ENCODE results near the gene OR2AE1.
A peak's percentile ranks its signal among the peaks of the same experiment; 100 is the strongest.

Gene OR2AE1

DNA sequence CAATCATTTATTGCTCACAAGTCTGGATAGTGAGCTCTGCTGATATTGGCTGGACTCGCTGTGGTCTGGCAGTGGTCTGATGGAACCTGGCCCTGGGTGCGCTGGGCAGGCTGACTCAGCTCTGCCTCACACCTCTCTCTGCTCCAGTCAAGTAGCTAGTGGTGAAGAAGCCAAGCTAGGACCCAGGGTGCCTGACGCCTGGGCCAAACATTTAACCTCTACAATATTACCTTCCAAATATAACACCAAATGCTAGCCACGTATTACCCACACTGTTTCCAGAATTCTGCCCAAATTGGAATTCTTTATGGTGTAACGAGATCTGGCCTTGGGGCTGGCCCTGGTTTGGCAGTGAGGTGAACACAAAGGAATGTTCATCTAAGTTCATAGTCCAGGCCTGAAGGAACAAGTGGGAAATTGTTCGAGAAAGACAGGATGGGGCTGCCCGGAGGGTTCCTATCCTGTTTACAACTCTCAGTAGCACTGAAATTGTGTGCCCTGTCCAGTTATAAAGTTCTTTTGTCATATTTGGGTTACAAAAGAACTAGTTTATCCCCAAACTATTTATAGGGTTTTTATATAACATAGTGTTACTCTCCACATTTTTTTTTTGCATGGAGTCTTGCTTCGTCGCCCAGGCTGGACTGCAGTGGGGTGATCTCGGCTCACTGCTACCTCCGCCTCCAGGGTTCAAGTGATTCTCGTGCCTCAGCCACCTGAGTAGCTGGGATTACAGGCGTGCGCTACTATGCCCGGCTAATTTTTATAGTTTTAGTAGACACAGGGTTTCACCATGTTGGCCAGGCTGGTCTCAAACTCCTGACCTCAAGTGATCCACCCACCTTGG lies 16.3 kb downstream of the OR2AE1 start:
- peak; percentile 96 for DNase-seq (ENCODE audit: low read depth, low spot score)

DNA sequence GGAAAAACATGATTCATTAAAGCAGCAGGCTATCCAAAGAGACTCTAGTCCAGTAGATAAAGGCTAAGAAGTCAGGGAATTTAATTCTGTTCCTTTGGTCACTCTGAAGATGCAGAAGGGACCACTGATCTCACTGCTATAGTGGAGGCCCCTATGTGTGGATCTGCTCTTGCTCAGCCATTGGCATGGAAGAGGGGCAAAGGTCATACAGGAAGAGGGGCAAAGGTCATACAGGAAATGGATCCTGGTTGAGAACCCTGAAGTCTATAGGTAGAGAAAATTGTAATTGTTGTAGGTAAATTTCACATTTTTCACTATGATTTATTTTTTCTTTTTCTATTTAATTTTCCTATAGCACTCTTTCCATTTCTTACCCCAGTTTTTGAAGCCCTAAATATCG lies 21.6 kb downstream of the OR2AE1 start:
- no peak for DNase-seq (ENCODE audit: low read depth, low spot score)

DNA sequence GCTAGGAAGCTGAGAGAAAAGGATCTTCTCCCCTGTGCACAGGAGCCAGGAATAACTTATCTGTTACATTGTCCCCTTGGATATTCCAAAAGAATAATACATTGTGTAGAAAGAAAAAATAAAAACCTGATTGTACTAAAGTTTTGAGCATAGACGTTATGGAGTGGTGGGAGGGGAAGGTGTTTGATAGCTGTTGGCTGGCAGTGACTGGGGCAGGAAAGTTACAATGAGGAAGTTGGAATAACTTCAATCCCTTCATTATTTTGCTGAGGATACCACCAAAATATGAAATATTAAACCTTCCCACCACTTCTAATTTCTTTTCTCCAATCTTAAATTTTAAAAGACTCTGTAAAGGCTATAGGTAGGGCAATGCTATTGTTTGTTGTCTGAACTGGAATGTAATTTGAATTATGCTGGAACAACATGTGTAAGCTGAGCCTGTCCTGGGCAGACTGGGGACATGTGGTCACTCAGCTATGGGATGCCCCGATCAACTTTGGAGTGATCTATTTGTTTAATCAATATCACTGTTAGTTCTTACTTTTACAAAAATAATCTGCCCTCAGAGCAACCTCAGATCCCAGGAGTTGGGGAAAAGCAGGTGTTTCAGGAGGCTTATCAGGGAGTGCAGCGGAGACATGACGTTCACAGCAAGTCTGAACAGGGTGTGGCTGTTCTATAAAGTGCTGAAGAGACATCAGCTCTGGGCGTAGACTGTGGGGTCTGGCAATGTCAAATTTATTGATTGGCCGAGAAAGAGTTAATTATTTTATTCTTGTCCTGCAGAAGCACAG lies 28.2 kb downstream of the OR2AE1 start:
- no peak for DNase-seq (ENCODE audit: low read depth, low spot score)

DNA sequence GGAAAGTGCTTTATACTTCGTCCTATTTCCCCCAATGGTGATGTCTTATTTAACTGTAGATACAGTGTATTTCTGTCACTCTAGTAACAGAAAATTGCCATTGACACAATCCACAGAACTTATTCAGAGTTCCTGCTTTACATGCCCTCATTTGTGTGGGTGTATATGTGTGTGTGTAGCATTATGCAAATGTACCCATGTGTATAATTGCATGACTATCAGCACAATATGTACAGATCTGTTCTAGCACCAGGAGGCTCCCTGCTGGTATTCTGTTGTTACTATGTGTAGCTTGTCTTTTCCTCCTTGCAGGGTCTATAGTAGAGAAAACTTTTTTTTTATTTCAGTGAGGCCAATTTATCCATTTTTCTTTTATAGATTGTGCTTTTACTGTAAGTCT lies 32.5 kb downstream of the OR2AE1 start:
- DNase-seq (ENCODE audit: low read depth, low spot score), result no peak

GRCh38 chr7:99843808-99844207 lies 33.0 kb downstream of the OR2AE1 start:
- no peak for DNase-seq (ENCODE audit: low read depth, low spot score)

GRCh38 chr7:99842926-99843325 lies 33.9 kb downstream of the OR2AE1 start:
- no peak for DNase-seq (ENCODE audit: low read depth, low spot score)

- no peak for DNase-seq (ENCODE audit: low read depth, low spot score)
These were observed 36.5 kb downstream of the OR2AE1 start for GRCh38 chr7:99840136-99840869.

DNA sequence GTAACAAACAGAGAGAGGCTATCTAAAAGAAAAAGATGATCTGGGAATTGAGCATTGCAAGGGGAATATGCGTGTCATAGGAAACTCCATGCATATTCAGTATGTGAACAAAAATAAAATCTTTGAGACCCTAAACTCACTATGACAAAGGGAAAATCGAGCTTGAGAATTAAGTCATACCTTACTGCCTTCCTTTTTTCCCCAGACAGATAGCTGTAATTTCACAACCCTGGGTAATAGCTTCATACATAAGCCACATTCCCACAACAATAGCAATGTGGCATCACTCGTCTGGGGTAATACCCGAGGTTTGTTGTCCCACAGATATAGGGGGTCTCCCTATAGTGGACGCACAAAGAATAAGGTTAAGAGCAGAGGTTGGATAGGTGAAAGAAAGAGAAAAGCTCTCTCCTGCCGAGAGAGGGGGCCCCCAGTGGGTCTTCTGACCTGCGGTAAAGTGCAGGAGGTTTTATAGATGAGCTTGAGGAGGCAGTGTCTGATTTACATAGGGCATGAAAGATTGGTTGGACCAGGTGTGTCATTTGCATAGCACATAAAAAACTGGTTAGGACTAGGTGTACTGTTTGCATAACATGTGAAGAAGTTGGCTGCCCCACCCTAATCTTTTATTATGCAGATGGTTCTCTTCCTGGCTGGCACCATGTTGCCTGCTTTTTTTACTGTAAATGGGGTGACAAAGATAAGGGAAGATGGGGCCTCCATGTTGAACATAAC lies 37.4 kb downstream of the OR2AE1 start:
- no peak for DNase-seq (ENCODE audit: low read depth, low spot score)

DNA sequence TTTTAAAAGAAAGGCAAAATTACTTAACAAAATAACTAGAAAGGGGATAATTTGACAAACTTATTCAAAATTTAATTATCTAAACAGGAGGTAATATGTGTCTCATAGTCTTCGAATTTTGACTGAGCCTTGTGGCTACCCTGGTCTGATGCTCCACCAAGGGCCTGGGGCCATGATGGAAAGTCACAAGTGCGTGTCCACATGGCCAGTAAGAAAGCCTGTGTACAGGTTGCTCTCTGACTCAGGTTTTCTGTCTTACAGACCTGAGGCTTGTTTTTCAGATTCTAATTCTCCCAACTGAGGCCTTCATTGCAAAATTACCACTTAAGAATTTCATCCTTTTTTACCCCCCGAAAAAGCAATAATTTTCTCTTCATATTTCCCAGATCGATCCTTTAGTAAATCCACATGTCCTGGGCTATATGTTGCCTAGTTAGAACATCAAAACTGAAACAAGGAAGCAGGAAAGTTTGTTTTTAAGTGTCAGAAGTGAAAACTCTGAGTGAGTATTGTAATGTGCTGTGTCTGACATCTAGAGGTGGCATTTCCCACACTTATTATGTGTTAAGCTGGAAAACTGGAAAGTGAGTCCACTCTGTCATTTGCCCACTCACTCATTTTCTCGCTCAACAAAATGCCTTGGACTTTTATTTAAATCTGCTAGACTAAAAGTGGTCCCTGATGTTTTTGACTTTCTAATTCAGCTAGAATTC lies 39.0 kb downstream of the OR2AE1 start:
- no peak for DNase-seq (ENCODE audit: low read depth, low spot score)

GRCh38 chr7:99835189-99835588 lies 41.6 kb downstream of the OR2AE1 start:
- no peak for DNase-seq (ENCODE audit: low read depth, low spot score)

DNA sequence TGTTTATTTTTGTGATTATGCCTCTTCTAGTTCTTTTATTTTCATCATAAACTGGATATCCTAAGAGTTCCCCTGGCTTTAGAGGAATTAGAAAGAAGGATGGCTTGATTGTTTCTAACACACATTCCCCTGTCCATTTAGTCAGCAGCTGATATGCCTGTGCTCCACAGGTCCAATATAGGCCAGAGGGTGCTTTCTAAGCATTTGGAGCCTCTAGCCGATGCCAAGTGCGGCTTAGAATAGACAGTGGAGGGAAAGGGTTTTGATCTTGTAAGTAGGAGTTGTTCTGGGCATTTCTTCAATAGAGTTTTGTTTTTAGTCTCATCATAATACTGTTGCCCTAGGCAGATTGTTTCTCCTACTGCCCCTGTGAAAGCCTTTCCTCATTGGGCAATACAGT lies 42.5 kb downstream of the OR2AE1 start:
- DNase-seq (ENCODE audit: low read depth, low spot score), result no peak

DNA sequence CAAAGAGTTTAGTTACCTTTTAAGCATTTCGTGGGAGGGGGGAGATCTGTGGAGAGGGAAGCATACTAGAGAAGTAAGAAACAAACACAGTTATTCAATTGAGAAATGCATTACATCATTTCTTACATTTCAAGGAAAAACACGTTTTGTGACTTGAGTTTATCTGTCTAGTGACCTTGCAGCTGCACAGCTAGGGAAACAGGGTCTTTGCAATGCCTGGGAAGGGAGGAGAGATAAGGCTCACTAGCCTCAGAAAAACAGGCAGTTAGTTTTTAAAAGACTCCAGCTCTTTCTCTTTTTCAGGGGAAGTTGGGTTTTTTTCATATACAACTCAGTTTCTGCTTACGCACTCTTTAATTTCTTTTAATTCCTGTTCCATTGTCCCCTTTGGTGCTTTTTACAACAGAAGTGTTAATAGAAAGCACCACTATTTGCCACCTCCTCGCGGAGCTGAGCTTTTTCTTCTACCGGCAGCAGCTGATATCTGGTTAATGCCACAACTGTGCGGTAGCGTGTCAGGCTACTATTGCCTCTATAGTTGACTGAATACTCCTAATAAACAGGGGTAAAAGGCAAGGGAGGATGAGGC lies 43.5 kb downstream of the OR2AE1 start:
- no peak for DNase-seq (ENCODE audit: low read depth, low spot score)

DNA sequence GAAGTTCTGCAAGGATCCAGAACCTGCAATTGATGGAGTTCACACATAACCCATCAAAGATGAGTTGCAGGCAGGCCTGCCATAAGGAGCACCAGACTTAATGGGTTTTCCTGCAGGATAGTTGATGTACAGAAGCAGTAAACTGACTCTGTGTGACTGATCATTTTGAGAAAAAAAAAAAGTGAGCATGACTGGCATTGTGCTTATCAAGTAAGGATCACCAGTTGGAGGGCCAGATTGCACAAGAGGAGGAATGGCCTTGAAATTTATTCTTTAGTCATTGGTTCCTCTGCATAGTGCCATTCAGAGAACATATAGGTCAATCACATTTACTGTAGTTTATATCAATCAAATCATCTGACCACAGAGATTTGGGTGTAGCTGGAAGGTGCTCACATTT lies 45.2 kb downstream of the OR2AE1 start:
- DNase-seq (ENCODE audit: low read depth, low spot score), result no peak

DNA sequence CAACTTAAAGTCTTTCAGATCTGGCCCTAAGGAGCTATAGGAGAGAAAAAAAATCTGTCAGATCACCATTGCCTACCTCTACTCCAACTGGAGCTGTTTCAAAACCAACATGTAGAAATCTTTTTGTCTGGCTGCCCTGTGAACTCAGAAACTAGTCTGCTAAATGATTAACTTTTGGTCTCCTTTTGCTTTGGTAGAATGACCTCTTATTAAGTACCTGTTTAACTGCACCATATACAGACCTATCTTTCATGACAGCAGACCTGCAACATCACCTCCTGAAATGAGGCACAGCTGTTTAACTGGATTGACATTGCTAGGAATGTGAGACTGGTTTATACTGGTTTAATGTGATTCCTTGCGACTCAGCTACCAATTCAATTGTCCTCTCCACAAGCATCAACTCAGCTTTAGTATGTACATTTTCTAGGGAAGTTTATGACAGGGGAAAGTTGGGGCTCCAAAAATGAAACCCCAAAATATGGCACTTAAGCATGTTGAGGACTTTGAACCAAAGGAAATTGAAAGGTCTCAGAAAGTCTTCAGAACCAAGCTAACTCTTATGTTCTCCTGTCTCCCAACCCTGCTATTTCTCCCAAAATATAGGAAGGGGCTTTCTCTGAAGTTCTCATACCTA lies 47.2 kb downstream of the OR2AE1 start:
- DNase-seq (ENCODE audit: low read depth, low spot score), result no peak

DNA sequence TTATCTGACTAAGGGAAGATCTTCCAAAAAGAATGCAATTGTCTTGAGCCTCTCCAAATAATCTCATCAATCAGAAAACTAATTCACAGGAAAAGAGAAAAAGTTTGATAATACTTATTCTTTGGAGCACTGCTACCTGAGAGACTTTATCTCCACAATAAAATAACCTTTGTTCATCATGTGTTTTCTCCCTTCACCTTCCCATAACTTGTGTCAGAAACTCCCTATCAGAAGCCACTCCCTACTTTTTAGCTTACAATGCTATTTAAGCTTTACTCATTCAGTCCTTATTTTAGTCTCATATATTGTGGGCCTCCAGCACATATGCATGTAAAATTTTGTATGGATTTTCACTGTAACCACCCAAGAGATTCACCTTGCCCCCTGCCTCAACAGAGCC lies 48.0 kb downstream of the OR2AE1 start:
- DNase-seq (ENCODE audit: low read depth, low spot score), result no peak

DNA sequence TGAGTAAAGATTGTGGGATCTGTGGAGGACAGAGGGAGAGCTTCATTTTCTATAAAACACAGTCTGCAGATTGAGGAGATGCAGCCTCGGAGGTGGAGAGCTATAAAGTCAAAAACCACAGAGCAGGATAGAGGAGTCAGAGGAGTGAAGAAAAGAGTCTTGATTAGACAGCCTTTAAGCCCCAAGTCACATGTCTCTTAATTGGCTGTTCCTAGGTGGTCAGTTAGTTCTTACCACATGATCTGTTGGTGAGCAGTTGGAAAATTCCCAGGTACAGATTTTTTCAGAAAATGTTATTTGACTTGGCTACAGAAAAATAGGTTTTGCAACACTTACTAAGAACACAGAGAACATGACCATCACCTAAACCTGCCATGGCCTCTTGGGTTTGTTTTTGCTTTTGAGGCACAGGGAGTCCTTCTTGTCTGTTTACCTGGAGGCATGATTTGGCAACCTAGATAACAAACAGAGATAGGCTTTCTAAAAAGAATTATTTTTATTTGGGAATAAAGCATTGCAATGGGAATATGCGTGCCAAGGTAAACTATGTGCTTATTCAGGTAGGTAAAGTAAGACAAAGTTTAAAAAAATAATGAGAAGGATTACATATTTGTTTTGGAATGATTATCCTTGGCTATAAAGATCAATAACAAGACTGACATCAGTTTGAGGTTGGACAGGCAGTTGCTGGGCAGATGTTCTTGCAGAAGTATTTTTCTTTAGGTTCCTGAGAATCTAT lies 49.6 kb downstream of the OR2AE1 start:
- DNase-seq (ENCODE audit: low read depth, low spot score), result peak; percentile 13
